GM19438 (cell line): ENCODE data around the gene KLHL6.
"Not testable (repeated sequence)": the region's sequence is repeated elsewhere in the genome, so short reads cannot be mapped to it uniquely, and the experiment has no call there.

Experiments used
- ATAC-seq: cut with Tn5 transposase; IDR thresholded peaks from one replicate; pipeline ENCODE4 v1.9.1; 2021; ENCODE audit warnings: low read depth; ENCODE audit not compliant: unreplicated experiment

KLHL6 gene

GRCh38 chr3:183533412-183534132 is 21.9 kb downstream of the KLHL6 start:
- ATAC-seq, result no peak

- ATAC-seq, result no peak
Observed at GRCh38 chr3:183532620-183533411, 22.7 kb downstream of the KLHL6 start.

- ATAC-seq, result no peak
Observed at GRCh38 chr3:183529717-183530116, 25.8 kb downstream of the KLHL6 start.

GRCh38 chr3:183529185-183529584 is 26.3 kb downstream of the KLHL6 start:
- no peak for ATAC-seq

- not testable (repeated sequence) for ATAC-seq
Observed at GRCh38 chr3:183528758-183529157, 26.7 kb downstream of the KLHL6 start.

- peak; percentile 76 for ATAC-seq
Observed at GRCh38 chr3:183527428-183528379, 27.8 kb downstream of the KLHL6 start.

GRCh38 chr3:183526838-183527427 is 28.6 kb downstream of the KLHL6 start:
- ATAC-seq, result peak; percentile 17

GRCh38 chr3:183524476-183524875 is 31.0 kb downstream of the KLHL6 start:
- no peak for ATAC-seq

GRCh38 chr3:183520741-183521556 is 34.6 kb downstream of the KLHL6 start:
- not testable (repeated sequence) for ATAC-seq

- not testable (repeated sequence) for ATAC-seq
Observed at GRCh38 chr3:183520295-183520694, 35.2 kb downstream of the KLHL6 start.

- ATAC-seq, result no peak
Observed at GRCh38 chr3:183519891-183520290, 35.6 kb downstream of the KLHL6 start.

GRCh38 chr3:183518491-183519251 is 36.8 kb downstream of the KLHL6 start:
- no peak for ATAC-seq

- ATAC-seq, result no peak
Observed at GRCh38 chr3:183517607-183518006, 37.9 kb downstream of the KLHL6 start.

GRCh38 chr3:183515968-183516851 is 39.3 kb downstream of the KLHL6 start:
- ATAC-seq, result no peak

- no peak for ATAC-seq
Observed at GRCh38 chr3:183514021-183514420, 41.5 kb downstream of the KLHL6 start.

GRCh38 chr3:183513046-183513706 is 42.3 kb downstream of the KLHL6 start:
- no peak for ATAC-seq
